IPS-18a (cell line): ENCODE results near the gene VAC14.

Source experiments
- H3K27ac ChIP-seq: one replicate; pipeline ENCODE4 v1.5.1; 2013; ENCODE audit warnings: low read length
- H3K27me3 ChIP-seq: one replicate; pipeline ENCODE4 v1.6.1; 2013; ENCODE audit warnings: mild to moderate bottlenecking, low read length; ENCODE audit not compliant: control insufficient read depth, insufficient read depth
- H3K36me3 ChIP-seq: one replicate; pipeline ENCODE4 v1.6.1; 2013; ENCODE audit warnings: low read depth, low read length; ENCODE audit not compliant: control insufficient read depth
- H3K4me1 ChIP-seq: one replicate; pipeline ENCODE4 v1.6.1; 2013; ENCODE audit warnings: low read depth, low read length; ENCODE audit not compliant: control insufficient read depth
- H3K4me3 ChIP-seq: one replicate; pipeline ENCODE4 v1.5.1; 2013; ENCODE audit warnings: low read length
- H3K9ac ChIP-seq: one replicate; pipeline ENCODE4 v1.6.1; 2013; ENCODE audit warnings: mild to moderate bottlenecking, low read length, moderate library complexity
- H3K9me3 ChIP-seq: one replicate; pipeline ENCODE4 v1.6.1; 2013; ENCODE audit warnings: low read depth, low read length; ENCODE audit not compliant: control insufficient read depth

The VAC14 gene

DNA sequence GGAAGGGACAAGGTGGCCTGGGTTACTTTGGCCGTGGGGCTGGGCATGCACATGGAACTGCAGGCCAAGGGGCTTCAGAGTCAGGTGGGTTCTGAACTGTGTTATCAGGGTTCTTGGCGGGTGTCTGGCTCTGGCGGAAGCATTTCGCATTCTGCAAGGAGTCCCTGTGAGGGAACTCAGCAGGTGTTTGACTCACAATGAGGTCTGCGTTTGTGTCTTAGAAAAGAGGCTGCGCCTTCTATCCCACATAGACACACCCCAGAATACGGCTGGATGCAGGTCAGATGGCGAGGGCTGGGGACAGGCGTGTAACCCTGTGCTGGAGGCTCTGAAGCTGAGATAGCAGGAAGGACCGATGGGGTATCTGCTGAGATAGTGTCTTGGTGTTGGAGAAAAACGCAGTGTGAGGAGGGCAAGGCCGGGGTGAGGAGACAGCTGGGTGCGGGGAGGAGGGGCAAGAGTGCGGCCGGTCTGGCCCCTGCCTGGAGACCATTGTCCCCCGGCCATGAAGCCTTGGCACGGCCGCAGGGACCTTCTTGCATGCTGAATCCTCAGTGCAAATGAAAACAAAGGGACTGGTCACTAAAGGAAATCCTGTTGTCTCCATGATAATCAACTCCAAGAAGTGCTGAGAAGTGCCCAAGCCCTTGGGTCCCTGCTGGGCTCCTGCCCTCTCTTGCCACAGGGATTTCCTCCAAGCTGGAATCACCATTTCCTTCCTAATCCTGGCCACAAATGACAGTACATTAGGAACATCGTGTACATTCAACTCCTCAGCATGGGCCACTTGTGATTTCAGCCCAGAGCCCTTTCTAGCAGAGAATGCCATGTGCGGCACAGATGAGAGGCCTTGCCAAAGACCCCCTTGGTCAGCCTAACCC, 92.4 kb downstream of the VAC14 start:
- Histone ChIP-seq H3K9ac (no peak overlapping the region), H3K4me1 (peaks cover 17% of the 10 kb centered on the region), H3K27me3 (no peaks in the 10 kb centered on the region), H3K36me3 (no peaks in the 10 kb centered on the region), H3K4me3 (no peak overlapping the region), H3K27ac (no peak overlapping the region), H3K9me3 (no peaks in the 10 kb centered on the region)

DNA sequence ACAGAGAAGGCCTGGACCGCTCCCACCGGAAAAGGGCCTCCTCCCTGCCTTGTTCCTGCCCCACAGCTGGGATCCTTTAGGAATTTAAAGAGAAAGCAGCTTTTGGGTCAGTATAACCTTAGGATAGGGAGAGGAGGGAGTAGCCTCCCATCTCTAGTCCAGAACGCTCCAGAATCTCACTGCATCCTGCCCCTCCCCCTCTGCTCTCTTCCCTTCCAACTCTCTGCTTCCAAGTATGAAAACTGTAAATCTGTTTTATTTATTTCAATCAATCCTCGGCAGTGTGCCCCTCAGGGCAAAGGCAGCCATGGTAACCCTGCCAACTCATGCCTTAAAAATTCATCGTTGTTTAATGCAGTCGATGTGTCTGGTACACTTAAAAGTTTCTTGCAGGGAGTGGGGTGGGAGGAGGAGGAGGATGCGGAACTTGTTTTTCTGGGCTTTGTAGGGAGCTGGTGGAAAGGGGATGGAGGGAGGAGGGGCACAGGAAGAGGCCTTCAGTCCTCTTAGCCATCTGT, 94.0 kb downstream of the VAC14 start:
- Histone ChIP-seq H3K9me3 (no peaks in the 10 kb centered on the region), H3K27ac (no peak overlapping the region), H3K9ac (no peak overlapping the region), H3K4me1 (peaks cover 12% of the 10 kb centered on the region), H3K4me3 (no peak overlapping the region), H3K27me3 (no peaks in the 10 kb centered on the region), H3K36me3 (no peaks in the 10 kb centered on the region)

DNA sequence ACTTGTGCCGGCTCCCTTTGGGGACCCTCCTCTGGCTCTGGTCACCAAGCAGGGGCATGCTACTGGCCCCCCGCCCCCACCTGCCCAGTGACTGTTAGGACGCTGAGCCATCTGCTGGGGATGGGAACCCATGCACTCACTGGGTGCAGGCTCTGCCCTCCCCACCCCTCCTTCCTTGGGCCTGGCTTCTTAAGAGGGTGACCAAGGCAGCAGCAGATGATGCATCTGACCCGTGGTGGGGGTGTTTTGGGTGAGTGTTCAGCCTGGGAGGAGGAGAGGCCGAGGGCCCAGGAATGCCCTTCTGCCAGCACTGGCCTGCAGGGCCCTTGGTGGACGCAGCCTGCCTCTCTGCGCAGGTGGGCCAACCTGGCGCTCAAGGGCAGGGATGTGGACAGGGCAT, 95.9 kb downstream of the VAC14 start:
- no peak overlapping the region for H3K27ac ChIP-seq
- no peaks in the 10 kb centered on the region for H3K9me3 ChIP-seq
- H3K27me3 ChIP-seq = no peaks in the 10 kb centered on the region
- no peak overlapping the region for H3K4me3 ChIP-seq
- H3K9ac ChIP-seq = no peak overlapping the region
- peaks cover 12% of the 10 kb centered on the region for H3K4me1 ChIP-seq
- no peaks in the 10 kb centered on the region for H3K36me3 ChIP-seq

- Histone ChIP-seq H3K4me3 (no peak overlapping the region), H3K27ac (no peak overlapping the region), H3K36me3 (no peaks in the 10 kb centered on the region), H3K27me3 (no peaks in the 10 kb centered on the region), H3K9me3 (no peaks in the 10 kb centered on the region), H3K9ac (no peak overlapping the region), H3K4me1 (peaks cover 12% of the 10 kb centered on the region)
Observed at GRCh38 chr16:70704586-70704985, 96.4 kb downstream of the VAC14 start.

DNA sequence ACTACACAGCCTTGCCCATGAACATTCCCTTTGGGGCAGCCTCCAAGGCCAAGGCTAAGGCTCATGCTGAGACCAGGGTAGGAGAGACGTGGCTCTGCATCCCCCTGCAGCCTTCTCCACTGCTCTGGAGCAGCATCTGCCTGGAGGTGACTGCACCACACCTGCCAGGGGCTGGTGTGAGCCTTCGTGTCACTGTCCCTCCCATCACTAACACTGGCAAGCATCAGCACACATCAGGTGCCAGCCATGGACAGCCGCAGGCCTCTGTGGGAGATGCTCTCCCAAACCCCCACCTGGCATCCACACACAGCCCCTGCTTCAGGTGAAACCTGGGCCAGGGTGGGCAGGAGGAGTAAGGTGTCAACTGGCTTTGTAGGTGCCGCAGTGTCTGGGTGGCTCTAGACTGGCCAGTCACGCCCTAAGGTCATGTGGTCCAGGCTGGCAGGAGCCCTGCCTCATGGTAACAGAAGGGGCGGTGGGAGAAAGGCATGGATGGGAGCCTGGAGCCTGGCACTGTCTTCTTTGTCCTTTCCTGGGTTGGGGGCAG, 97.0 kb downstream of the VAC14 start:
- H3K4me3 ChIP-seq = no peak overlapping the region
- no peaks in the 10 kb centered on the region for H3K36me3 ChIP-seq
- no peak overlapping the region for H3K27ac ChIP-seq
- H3K9me3 ChIP-seq = no peaks in the 10 kb centered on the region
- H3K9ac ChIP-seq = no peak overlapping the region
- no peaks in the 10 kb centered on the region for H3K27me3 ChIP-seq
- peaks cover 12% of the 10 kb centered on the region for H3K4me1 ChIP-seq

GRCh38 chr16:70703041-70703834, 97.7 kb downstream of the VAC14 start:
- H3K4me3 ChIP-seq = no peak overlapping the region
- H3K27me3 ChIP-seq = no peaks in the 10 kb centered on the region
- H3K36me3 ChIP-seq = no peaks in the 10 kb centered on the region
- no peak overlapping the region for H3K27ac ChIP-seq
- peaks cover 6% of the 10 kb centered on the region for H3K4me1 ChIP-seq
- no peak overlapping the region for H3K9ac ChIP-seq
- H3K9me3 ChIP-seq = no peaks in the 10 kb centered on the region

- Histone ChIP-seq H3K4me1 (peaks cover 6% of the 10 kb centered on the region), H3K4me3 (no peak overlapping the region), H3K9me3 (no peaks in the 10 kb centered on the region), H3K9ac (no peak overlapping the region), H3K27ac (no peak overlapping the region), H3K27me3 (no peaks in the 10 kb centered on the region), H3K36me3 (no peaks in the 10 kb centered on the region)
Observed at GRCh38 chr16:70702624-70703023, 98.3 kb downstream of the VAC14 start.

DNA sequence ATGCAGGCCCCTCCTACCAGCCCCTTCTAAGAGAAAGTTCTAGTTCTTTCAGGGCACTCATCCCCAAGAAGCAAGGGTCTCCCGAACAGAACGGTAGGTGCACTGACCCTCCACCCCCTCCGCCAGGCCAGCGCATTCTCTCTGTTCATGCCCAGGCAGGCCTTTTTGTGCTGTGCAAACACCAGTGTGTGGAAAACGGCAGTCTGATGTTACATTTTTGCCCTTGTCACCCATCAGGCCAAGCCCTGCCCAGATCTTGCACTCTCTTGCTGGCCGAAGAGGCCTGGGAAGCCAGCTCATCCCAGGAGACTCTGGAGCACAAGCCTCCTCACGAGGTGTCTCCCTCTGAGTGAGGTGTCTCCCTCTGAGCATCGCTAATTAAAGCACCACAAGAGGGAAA, 99.0 kb downstream of the VAC14 start:
- peaks cover 6% of the 10 kb centered on the region for H3K4me1 ChIP-seq
- no peak overlapping the region for H3K9ac ChIP-seq
- no peak overlapping the region for H3K27ac ChIP-seq

DNA sequence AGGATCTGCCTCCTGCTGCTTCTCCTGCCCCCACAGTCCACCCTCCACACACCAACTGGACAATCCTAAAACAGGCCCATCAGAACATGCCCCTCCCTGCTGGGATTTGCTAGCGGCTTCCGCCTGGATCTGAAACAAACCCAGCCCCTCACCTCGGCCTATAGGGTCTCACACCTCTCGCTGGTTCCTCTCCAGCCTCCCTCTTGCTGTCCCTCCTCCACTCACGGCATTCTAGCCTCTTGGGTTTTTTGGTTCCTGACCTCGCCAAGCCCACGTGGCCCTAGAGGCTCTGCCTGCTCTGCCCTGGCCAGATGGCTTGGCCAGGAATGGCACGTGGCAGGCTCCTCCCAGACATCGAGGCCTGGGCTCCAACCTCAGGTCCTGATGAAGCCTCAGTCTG, 99.4 kb downstream of the VAC14 start:
- H3K27ac ChIP-seq = no peak overlapping the region
- peaks cover 6% of the 10 kb centered on the region for H3K4me1 ChIP-seq
- no peak overlapping the region for H3K9ac ChIP-seq

More for the DNA sequence above, 99.0 kb downstream of the VAC14 start:
- no peak overlapping the region for H3K4me3 ChIP-seq
- no peaks in the 10 kb centered on the region for H3K27me3 ChIP-seq
- H3K9me3 ChIP-seq = no peaks in the 10 kb centered on the region
- H3K36me3 ChIP-seq = no peaks in the 10 kb centered on the region

GRCh38 chr16:70701036-70701435, 99.9 kb downstream of the VAC14 start:
- H3K4me1 ChIP-seq = peaks cover 6% of the 10 kb centered on the region
- no peak overlapping the region for H3K9ac ChIP-seq

More for the DNA sequence above, 99.4 kb downstream of the VAC14 start:
- Histone ChIP-seq H3K4me3 (no peak overlapping the region), H3K36me3 (no peaks in the 10 kb centered on the region), H3K27me3 (no peaks in the 10 kb centered on the region), H3K9me3 (no peaks in the 10 kb centered on the region)

More at GRCh38 chr16:70701036-70701435, 99.9 kb downstream of the VAC14 start:
- Histone ChIP-seq H3K36me3 (no peaks in the 10 kb centered on the region), H3K27me3 (no peaks in the 10 kb centered on the region), H3K9me3 (no peaks in the 10 kb centered on the region), H3K27ac (no peak overlapping the region), H3K4me3 (no peak overlapping the region)
